Testis (tissue), 3 donors: ENCODE measurements around the gene FA2H. TPM values are rescaled to one million over a fixed set of nuclear protein-coding genes. Genes with fewer than 3 reads are reported as not detected.

ENCODE experiments used
- DNase-seq: peaks from one replicate; pipeline ENCODE4 v3.0.0-alpha.2; 2019
- H3K27ac ChIP-seq, 2 donors: fragments of 200-600 bp; sonication (generic); one replicate each; pipeline ENCODE4 v1.5.1; 2019
- H3K27me3 ChIP-seq: fragments of 200-600 bp; sonication (generic); one replicate; pipeline ENCODE4 v1.5.1; 2019
- H3K36me3 ChIP-seq: fragments of 200-600 bp; sonication (generic); one replicate; pipeline ENCODE4 v1.5.1; 2017; ENCODE audit warnings: low read depth; ENCODE audit errors: missing control alignments
- H3K4me1 ChIP-seq: fragments of 200-600 bp; sonication (generic); one replicate; pipeline ENCODE4 v1.5.1; 2019
- H3K4me3 ChIP-seq, 2 donors: fragments of 200-600 bp; sonication (generic); one replicate each; pipeline ENCODE4 v1.5.1; 2017 to 2019
- H3K9me3 ChIP-seq: fragments of 200-600 bp; sonication (generic); one replicate; pipeline ENCODE4 v1.5.1; 2017
- CTCF ChIP-seq, 3 experiments: fragments of 450-650 bp in 2 of 3; fragments of 200-600 bp in 1 of 3; sonication (generic) in 1 of 3; IDR thresholded peaks; one replicate each; pipeline ENCODE4 v1.5.1; 2016 to 2019; ENCODE audit warnings: antibody characterized with exemption in 3 of 3, mild to moderate bottlenecking in 2 of 3, moderate library complexity in 1 of 3
- POLR2A ChIP-seq: fragments of 450-650 bp; IDR thresholded peaks from one replicate; pipeline ENCODE4 v1.6.1; 2017; ENCODE audit warnings: antibody characterized with exemption, mild to moderate bottlenecking, moderate library complexity
- WGBS, 2 donors: methylation state at CpG; one replicate each; pipeline ENCODE4 v1.1.5; 2018; 5-methylcytosine and 5-hydroxymethylcytosine counted together
- intact Hi-C: fragments of 100-400 bp; cut with DNase I; formaldehyde crosslinking; loops from one replicate; pipeline ENCODE4 v1.15.1; 2023; ENCODE audit warnings: low total_unique reads
- polyA plus RNA-seq: library from polyadenylated mRNA; stranded (reverse); fragments of 350-450 nt; fragmentation: Illumina TruSeq; extraction: RNeasy Lipid Tissue Mini Kit (QIAGEN cat#74804); gene quantifications from one replicate; pipeline ENCODE4 v1.2.3, GENCODE V29; 2014; ENCODE audit warnings: low read depth, low replicate concordance; ENCODE audit not compliant: insufficient read depth
- total RNA-seq, 2 donors: library from RNA; depleted of rRNA; stranded (reverse); fragments of >200 nt; gene quantifications; one replicate each; pipeline ENCODE4 v1.2.3, GENCODE V29; 2016

The FA2H gene
- total and polyA plus RNA-seq, 3 donors from 2014 or later, result 3.0 to 7.8 (median 5.9) TPM

GRCh38 chr16:74759564-74759963, 15.1 kb downstream of the FA2H start:
- H3K27ac ChIP-seq, result no peak overlapping the region
- no peaks in the 10 kb centered on the region for H3K27me3 ChIP-seq
- WGBS, 2 donors, result 83 to 88% methylated on average over 2 to 3 of the region's 3 CpGs
- no peak for DNase-seq
- no peaks in the 10 kb centered on the region for H3K4me1 ChIP-seq
- no peaks in the 10 kb centered on the region for H3K9me3 ChIP-seq
- TF ChIP-seq CTCF (IDR thresholded peaks at IDR 0.05) (no peak), POLR2A (no peak)
- H3K36me3 ChIP-seq, result no peaks in the 10 kb centered on the region
- no peak overlapping the region for H3K4me3 ChIP-seq
- intact Hi-C loops, result no loop called here

- intact Hi-C loops, result no loop called here
- no peaks in the 10 kb centered on the region for H3K27me3 ChIP-seq
- DNase-seq, result no peak
- no peak overlapping the region for H3K4me3 ChIP-seq
- H3K36me3 ChIP-seq, result no peaks in the 10 kb centered on the region
- no peak overlapping the region for H3K27ac ChIP-seq
- H3K4me1 ChIP-seq, result no peaks in the 10 kb centered on the region
- H3K9me3 ChIP-seq, result no peaks in the 10 kb centered on the region
- TF ChIP-seq POLR2A (no peak), CTCF (IDR thresholded peaks at IDR 0.05) (no peak)
- 90% methylated on average over 4 of the region's 4 CpGs for WGBS, 2 donors
These were observed 15.8 kb downstream of the FA2H start for GRCh38 chr16:74758801-74759200.

DNA sequence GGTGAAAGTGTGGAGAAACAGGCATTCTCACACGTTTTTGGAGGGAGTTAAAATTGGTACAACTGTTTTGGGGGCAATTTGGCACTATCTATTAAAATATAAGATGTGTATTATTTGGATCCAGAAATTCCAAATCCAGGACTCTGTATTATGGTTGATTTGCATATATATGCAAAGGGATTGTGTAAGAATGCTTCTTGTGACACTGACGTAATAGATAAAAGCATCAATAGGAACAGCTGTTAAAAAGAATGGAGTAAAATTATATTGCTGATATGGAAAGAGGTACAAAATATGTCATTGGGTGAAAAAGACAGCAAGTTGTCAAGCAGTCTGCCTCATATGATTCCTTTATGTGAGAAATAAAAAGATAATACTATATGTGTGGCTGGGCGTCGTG, 17.3 kb downstream of the FA2H start:
- no peaks in the 10 kb centered on the region for H3K36me3 ChIP-seq
- H3K4me1 ChIP-seq, result no peaks in the 10 kb centered on the region
- intact Hi-C loops, result no loop called here
- no peaks in the 10 kb centered on the region for H3K9me3 ChIP-seq
- TF ChIP-seq CTCF (IDR thresholded peaks at IDR 0.05), result no peak
- no peak overlapping the region for H3K4me3 ChIP-seq
- no peak for DNase-seq
- WGBS, 2 donors, result 75 to 81% methylated on average over 4 of the region's 4 CpGs
- H3K27ac ChIP-seq, result no peak overlapping the region
- no peaks in the 10 kb centered on the region for H3K27me3 ChIP-seq

GRCh38 chr16:74756203-74756602, 18.4 kb downstream of the FA2H start:
- H3K27me3 ChIP-seq, result no peaks in the 10 kb centered on the region
- H3K4me1 ChIP-seq, result no peaks in the 10 kb centered on the region
- H3K36me3 ChIP-seq, result no peaks in the 10 kb centered on the region
- H3K27ac ChIP-seq, result no peak overlapping the region
- WGBS, 2 donors, result 74 to 82% methylated on average over 5 to 6 of the region's 6 CpGs
- H3K4me3 ChIP-seq, result no peak overlapping the region
- intact Hi-C loops, result no loop called here
- no peak for DNase-seq
- TF ChIP-seq CTCF (IDR thresholded peaks at IDR 0.05), result no peak
- no peak for TF ChIP-seq POLR2A
- no peaks in the 10 kb centered on the region for H3K9me3 ChIP-seq

DNA sequence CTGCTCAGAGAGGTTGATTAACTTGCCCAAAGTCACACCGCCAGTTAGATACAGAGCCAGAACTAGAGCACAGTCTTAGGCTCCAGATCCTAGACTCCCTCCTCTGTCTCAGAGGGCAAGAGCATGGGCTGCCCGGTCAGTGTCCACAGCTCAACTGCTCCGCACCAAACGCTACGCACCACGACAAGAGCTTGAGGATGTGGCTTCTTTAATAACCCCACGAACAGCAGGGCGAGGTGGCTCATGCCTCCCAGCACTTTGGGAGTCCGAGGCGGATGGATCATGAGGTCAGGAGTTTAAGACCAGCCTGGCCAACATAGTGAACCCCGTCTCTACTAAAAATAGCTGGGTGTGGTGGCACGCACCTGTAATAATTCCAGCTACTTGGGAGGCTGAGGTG, 21.4 kb downstream of the FA2H start:
- no peaks in the 10 kb centered on the region for H3K9me3 ChIP-seq
- H3K27me3 ChIP-seq, result no peaks in the 10 kb centered on the region
- H3K27ac ChIP-seq, result no peak overlapping the region
- 83 to 90% methylated on average over 12 of the region's 12 CpGs for WGBS, 2 donors
- H3K4me3 ChIP-seq, result no peak overlapping the region
- no peaks in the 10 kb centered on the region for H3K36me3 ChIP-seq
- no peaks in the 10 kb centered on the region for H3K4me1 ChIP-seq
- intact Hi-C loops, result no loop called here
- no peak for DNase-seq
- TF ChIP-seq POLR2A, result no peak
- no peak for TF ChIP-seq CTCF (IDR thresholded peaks at IDR 0.05)
